Ammon's horn (tissue), 1 donor: ENCODE data around the gene OLA1.

ENCODE experiments used
- DNase-seq: peaks from one replicate; pipeline ENCODE4 v3.0.0-alpha.2; 2016; ENCODE audit warnings: low spot score

The OLA1 gene

DNA sequence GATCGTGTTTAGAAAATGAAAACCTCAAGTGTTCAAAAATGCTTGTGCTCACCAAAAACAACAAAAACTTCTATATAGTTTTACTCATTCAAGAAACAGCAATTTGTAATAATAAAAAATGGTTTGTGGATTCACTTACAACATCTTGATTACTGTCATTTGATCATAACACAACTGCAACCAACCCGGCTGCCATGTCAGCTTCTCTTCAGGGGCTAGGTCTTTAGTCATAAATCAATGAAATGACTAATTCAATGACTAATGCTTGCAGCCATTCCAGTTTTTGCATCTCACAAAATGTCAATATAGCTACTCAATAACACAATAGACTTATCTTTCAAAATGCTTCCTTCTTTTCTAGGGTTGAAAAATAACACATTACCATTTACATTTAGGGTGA is 128.0 kb downstream of the OLA1 start:
- DNase-seq = no peak

DNA sequence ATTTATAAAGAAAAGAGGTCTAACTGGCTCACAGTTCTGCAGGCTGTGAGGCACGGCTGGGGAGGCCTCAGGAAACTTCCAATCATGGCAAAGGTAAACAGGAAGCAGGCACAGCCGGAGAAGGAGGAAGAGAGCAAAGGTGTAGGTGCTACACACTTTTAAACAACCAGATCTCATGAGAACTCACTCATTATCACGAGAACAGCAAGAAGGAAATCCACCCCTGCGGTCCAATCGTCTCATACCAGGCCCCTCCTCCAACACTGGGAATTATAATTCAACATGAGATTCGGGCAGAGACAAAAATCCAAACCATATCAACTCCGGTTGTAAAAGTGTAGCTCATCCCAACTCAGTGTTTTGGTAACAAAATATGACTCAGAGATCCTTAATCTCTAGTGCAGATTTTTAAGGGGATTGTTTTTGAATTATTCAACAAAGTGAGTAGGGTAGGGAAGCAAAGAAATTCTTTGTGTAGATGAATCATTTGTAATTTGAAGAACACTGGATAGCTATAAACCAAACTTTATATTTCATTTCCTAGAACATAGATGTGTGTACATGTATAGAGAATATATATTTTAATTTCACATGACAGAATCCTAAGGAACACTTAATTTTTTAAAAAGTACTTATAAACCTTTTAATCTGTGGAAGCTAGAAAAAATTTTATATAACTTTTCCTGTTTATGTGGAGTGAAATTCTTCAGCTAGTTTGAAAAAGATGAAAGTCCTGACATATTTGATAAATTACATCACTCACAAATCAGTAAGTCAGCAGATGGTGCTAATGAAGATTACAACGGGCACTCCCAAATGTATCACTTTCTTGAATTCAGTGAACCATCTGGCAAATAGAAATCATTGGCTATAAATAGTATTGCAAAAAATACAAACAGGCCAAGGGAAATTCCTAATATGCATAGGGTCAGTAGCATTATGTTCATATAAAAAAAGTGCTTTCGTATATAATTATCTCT is 130.1 kb downstream of the OLA1 start:
- DNase-seq = no peak

DNA sequence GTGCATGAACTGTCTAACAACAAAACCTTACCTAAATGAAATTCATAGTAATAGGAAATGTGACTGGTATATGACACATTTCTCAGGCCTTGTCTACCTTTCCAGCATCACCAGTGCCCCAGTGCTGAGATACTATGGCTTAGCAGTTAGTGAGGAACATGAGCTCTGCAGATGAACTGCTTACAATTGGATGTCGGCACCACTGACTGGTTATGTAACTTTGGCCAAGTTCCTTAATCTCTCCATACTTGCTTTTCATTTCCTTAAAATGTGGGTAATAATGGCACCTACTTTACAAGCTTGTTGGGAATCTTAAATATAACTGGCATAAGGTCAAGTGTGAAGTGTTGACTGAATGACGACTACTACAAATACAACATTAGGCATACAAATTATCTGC is 136.3 kb downstream of the OLA1 start:
- DNase-seq = no peak

DNA sequence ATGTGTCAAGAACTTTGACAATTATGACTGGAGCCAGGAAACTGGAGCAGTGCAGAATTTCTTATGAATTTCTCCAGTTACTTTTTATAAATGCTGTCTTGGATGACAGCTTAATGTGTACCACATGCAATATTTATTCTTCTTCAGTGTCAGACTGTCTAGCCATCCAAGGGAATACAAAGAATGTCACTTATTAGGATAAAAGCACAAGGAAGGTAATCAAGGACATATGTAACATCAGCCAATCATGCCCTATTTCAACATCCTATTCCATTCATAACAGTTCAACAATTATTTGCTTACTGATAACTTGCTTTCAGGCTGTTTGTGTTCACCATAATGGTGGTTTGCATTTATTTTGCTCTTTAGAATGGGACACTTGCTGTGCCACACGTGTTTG is 139.8 kb downstream of the OLA1 start:
- no peak for DNase-seq

DNA sequence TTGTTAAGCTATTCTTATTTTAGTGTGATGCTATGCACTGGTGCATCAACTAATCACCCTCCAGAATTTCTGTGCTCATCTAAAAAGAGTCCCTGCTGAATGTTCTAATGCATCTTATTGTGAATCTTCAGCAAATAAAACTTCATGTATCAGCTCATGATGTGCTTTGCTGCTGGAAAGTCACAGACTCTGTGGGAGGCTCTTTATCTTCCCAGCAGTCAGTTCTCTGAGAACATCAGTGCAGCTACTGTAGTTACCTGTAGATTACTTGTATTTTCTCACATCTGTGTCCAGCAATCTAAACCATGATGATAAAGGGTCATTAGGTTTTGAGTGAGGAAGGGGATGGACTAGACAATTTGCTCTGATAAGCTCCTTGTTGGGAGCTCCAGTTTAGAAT is 141.6 kb downstream of the OLA1 start:
- DNase-seq = no peak

DNA sequence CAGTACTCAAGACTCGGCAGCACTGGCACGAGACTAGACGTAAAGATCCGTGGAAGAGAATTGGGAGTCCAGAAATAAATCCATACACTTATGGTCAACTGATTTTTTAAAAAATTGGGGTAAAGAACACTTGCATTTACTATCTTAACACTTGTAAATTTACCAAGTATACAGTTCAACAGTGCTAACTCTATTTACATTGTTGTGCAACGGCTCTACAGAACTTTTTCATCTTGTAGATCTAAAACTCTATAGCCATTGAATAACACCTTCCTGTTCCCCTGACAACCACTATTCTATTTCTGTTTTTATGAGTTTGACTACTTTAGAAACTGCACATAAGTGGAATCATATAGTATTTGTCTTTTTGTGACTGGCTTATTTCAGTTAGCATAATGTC is 153.8 kb downstream of the OLA1 start:
- DNase-seq = no peak

DNA sequence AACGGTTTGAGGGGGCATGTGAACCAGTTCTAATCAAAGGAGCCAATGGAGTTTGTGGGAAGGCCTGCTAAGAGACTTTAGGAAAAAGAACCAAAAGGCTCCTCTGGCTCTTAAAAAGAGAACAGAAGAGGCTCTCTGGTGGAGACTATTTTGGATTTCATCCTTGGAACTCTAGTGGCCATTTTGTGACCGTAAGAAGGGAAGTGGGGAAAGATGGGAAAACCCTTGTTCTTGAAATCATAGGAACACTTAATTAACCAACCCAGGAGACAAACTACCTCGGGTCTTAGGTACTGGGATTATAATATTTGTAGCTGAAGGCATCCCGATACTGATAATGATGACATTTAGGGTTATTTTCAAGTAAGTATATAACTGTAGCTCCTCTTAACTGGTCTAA is 157.9 kb downstream of the OLA1 start:
- no peak for DNase-seq

DNA sequence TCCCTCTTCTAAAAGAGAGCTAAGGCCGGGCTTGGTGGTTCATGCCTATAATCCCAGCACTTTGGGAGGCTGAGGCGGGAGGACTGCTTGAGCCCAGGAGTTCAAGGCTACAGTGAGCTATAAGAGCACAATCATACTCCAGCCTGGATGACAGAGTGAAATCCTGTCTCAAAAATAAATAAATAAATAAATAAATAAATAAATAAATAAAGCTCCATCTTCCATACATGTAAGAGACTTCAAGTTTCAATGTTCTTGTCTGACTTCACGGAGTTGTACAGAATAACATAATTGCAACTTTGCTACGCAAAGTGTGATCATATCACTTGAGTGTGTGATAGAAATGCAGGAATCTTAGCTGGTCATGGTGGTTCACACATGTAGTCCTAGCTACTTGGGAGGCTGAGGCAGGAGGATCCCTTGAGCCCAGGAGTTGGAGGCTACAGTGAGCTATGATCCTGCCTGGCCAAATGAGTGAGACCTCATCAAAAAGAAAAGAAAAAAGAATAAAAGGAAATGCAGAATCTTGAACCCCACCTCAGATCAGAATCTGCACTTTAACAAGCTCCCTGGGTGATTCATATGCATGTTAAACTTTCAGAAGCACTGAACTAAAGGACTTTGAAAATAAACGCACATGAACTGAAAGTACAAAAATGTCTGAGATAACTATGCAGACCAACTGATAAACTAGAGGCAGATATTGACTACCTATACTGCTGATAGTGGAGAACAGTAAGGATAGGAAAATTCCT is 159.4 kb downstream of the OLA1 start:
- DNase-seq = no peak

DNA sequence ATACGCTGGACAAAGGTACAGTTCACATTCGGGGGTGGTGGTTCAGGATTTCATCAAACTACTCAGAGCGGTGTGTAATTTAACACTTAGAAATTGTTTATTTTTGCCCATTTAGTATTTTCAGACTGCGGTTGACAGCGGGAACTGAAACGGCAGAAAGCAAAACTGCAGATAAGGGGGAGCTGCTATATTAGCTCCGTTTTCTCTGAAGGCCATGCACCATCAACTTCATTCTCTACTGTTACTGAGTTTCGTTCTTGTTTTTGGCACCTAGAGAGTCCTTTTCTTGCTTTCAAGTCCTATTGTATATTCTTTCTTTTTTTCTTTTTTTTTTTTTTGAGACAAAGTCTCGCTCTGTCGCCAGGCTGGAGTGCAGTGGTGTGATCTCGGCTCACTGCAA is 161.6 kb downstream of the OLA1 start:
- no peak for DNase-seq

DNA sequence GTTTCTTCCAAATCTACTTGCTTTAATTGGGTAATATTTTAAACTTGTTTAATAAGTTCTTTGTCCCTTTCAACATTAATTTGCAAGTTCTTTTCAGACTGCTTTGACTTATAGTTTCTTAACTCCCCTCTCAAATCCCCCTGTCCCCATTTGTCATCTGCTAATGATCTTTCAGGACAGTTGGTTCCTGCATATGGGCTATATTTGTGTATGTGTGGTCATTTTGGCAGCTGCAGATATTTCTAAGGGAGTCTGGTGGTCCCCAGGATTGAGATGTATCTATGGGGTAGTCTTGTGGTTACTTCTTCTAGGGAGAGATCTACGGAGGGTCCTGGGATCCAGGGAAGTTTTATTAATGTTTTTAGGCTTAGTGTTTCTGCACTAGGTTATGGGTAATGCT is 162.6 kb downstream of the OLA1 start:
- DNase-seq = no peak

DNA sequence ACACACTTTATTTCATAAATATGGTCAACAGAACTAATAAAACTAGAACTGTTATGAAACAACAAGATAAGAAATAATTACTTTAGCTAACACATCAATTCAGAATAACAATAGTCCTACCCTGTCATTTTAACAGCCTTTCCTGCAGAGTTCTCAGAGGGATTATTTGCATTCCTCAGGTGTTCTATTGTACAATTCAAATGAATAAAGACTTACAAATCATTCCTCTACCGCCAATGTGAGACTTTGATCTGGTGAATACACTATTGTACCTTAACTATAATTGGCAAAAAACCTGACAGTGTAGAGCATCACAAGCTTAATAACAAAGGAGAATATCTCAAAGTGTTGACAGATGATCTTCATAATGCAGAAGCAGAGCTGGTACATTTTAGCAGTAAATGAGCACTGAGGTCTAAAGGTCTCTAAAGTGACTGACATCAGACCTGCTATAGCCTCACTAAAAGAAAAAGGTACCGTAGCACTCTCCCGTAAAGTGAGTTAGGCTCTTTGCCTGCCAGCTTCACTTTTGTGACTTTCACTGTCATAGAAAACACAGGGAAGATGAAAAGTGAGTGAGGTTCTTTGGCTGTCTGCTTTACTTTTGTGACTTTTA is 164.4 kb downstream of the OLA1 start:
- DNase-seq = no peak

DNA sequence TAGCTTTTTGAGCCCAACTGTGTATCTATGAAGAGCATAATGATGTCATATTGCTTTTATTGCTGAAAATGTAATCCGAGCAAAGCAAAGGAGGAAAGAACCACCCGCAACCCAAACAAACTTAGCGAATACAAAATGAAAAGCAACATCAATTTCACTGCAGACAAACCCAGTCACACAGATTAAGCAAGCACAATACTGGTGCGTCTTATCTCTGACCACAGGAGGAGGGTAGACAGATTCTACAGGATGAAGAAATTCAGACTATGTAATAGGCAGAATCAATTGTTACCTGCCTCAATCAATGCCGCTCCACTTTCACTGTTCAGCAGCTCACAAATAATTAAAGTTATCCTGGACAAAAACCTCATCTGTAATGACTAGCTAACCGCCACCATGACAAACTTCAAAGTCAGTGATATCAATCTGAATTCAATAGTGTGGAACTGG is 167.6 kb downstream of the OLA1 start:
- no peak for DNase-seq

DNA sequence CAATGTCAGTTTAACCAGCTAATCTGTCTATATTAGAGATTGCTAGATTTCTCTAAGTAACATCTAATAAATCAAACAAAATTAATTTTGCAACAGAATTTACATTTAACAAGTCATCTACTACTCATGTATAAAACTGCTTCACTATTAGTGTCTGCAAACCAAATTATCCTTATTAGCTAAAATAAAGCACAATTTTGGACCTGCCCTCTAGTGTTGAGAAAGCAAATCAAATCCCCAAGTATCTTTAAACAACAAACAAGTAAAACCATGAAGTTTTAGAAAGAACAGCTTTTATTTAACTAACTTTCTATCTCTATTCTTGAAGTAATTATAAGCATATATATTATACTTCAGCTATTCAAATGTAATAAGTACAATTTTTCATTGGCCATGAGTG is 170.1 kb downstream of the OLA1 start:
- no peak for DNase-seq

DNA sequence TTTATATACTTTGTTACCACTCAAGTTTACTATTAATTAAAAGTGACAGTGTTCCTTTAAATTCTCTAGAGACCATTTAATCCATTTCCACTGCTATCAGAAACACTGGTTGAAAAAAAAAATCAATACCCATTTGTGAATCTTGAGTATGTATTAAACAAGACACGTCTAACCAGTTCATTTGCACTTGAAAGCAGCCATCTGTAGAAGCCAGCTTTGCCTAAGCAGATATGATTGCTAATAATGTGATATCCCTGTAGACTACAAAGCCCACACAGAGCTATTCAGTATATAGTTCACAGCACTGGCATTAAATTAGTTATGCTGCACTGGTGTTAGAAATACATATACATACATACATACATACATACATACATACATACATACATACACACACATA is 171.4 kb downstream of the OLA1 start:
- no peak for DNase-seq

DNA sequence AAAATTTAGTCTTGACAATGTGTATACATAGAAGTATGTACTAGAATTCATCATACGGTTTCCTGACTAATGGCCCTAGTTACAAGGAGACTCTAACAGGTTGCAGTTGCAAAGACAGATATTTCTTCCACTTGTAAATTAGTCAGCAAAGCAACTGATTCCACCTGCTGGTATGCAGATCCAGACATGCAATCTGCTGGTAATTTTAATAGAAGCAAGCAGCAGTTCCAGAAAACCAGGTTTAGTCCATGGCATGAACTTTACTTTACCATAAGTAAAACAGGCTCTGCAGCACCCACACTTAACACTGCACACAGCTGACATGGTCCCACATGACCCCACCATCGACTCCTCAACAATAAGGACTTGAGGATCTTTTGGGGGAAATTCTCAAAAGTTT is 172.3 kb downstream of the OLA1 start:
- DNase-seq = no peak

DNA sequence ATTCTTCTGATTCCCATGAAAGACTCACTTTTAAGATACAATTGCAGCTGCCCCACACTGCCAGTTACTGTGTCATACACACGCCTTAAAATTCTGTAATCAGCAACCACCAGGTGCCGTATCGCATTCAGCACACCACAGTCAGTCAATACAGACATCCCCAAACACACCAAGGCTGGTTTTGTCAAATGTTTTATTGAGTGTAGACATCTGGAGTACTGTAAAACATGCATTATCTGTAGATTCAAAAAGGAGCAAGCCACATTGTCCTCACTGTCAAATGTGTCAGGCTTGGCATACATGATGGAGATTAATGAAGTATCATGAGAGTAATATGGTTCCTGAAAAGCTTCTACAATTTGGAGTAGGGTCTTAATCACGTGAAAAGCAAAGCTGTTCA is 173.5 kb downstream of the OLA1 start:
- DNase-seq = no peak

DNA sequence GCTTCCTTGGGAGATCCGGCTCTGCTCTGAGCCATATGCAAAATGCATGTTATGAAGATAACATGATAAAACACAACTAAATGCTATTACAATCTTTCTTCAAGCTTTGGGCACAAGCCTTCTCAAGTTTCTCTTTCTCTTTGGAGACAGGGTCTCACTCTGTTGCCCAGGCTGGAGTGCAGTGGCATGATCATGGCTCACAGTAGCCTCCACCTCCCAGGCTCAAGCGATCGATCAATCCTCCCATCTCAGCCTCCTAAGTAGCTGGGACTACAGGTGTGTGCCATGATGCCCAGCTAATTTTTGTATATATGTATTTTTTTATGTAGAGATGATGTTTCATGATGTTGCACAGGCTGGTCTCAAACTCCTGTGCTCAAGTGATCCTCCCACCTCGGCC is 175.5 kb downstream of the OLA1 start:
- no peak for DNase-seq

DNA sequence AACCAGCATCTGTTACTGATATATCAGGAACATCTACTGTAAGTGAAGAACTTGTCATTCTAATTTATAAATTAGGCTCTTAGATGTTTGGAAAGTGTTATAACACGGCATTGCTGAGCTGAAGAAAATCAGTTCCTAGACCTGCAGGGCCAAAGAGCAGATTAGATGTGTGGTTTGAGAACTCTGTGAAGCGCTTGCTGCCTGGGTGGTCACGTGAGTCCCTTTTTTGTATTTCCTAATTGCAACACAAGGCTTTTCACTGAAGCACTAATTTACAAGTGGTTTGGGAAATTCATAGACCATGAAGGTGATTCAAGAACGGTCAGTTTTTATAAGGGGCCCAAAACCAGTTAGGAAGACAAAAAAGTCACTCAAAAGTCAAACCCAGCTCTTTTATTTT is 176.3 kb downstream of the OLA1 start:
- DNase-seq = no peak

DNA sequence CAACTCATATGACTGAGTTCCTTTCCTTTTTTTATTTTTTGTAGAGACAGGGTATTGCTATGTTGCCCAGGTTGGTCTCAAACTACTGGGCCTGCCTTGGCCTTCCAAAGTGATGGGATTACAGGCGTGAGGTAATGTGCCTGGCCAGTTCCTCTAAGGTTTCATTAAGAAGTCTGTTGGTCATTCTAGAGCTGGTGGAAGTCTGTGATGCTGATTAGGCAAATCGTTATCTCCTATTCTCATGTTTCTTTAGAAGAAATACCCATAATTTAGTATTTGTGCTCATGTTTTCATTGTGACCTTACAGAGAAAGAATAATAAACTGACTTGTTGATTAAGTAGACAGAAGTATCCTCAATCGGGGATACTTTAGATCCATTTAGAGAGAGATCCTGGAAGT is 177.0 kb downstream of the OLA1 start:
- no peak for DNase-seq

DNA sequence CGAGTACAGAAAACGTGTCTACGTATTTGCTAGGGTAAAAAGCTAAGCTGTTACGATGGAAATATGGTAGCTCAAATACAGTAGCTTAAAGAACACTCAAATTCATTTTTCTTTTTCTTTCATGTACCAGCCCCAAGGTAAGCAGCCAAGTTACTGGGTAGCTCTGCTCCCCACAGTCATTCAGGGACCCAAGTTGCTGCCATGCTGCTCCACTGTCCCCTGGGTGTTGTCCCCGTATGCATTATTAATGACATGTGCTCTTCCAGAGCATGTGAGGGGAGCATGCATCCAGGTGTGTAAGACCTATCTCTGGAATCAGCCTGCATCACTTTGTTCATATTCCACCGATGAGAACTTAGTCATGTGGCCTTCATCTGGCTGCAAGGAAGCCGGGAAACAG is 178.1 kb downstream of the OLA1 start:
- no peak for DNase-seq

DNA sequence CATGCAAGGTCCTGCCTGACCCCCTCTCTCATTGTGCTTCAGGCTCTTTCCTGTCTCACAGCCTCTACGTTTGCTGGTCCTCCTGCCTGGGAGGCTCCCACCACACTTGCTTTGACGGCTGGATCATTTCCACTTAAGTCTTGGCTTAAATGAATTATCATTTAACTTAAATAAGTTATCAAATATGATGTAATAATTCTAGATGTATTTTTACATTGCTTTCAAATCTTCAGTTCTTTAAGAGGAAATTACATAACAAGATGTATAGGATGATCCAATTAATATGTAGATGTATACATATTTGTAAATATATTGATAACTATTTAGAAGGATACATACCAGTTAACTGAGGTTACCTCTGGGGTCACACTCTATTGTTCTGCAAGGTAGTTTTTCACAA is 180.5 kb downstream of the OLA1 start:
- no peak for DNase-seq

DNA sequence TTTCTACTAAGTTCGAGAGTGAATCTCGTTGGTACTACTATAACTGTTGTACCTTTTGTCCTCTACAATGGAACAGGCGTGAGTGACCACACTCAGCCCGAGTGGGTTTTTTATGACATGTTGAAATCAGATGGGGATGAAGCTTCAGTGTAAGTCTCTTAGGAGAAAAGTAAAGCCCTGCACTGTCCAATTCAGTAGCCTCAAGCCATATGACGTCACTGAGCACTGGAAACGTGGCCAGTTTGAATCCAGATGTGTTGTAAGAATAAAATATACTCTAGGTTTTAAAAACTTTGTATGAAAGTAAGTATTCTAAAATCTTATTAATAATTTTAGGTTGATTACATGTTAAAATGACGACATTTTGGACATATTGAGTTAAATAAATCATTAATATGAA is 181.5 kb downstream of the OLA1 start:
- no peak for DNase-seq
